DOHH2 (cell line): ENCODE data around the gene P3R3URF.

Source experiments
- H3F3A ChIP-seq: fragments of 200-600 bp; sonication (generic), shearing (Covaris generic); 2 replicates; pipeline ENCODE4 v1.6.0; 2016; ENCODE audit warnings: antibody characterized with exemption, mild to moderate bottlenecking; ENCODE audit not compliant: control insufficient read depth, insufficient read depth
- H3K27ac ChIP-seq: fragments of 200-600 bp; sonication (generic); 2 replicates; pipeline ENCODE4 v1.5.1; 2014; ENCODE audit warnings: low read depth, mild to moderate bottlenecking, low read length, moderate library complexity
- H3K27me3 ChIP-seq: fragments of 200-600 bp; sonication (generic); 2 replicates; pipeline ENCODE4 v1.6.1; 2014; ENCODE audit warnings: mild to moderate bottlenecking, low read length, mixed read lengths; ENCODE audit not compliant: control insufficient read depth
- H3K36me3 ChIP-seq: fragments of 200-600 bp; sonication (generic); 2 replicates; pipeline ENCODE4 v1.6.1; 2014; ENCODE audit warnings: mild to moderate bottlenecking, low read length, moderate library complexity, mixed read lengths; ENCODE audit not compliant: control insufficient read depth
- H3K4me1 ChIP-seq: fragments of 200-600 bp; sonication (generic); 2 replicates; pipeline ENCODE4 v1.6.1; 2014; ENCODE audit warnings: mild to moderate bottlenecking, low read length, mixed read lengths; ENCODE audit not compliant: control insufficient read depth
- H3K4me2 ChIP-seq: fragments of 200-600 bp; sonication (generic); 2 replicates; pipeline ENCODE4 v1.6.0; 2014; ENCODE audit warnings: mild to moderate bottlenecking, low read length, moderate library complexity
- H3K4me3 ChIP-seq: fragments of 200-600 bp; sonication (generic); 2 replicates; pipeline ENCODE4 v1.5.1; 2014; ENCODE audit warnings: mild to moderate bottlenecking, low read length, mixed read lengths
- H3K79me2 ChIP-seq: fragments of 200-600 bp; sonication (generic); 2 replicates; pipeline ENCODE4 v1.6.1; 2014; ENCODE audit warnings: mild to moderate bottlenecking, low read length, mixed read lengths; ENCODE audit not compliant: control insufficient read depth
- H3K9me2 ChIP-seq: fragments of 200-600 bp; sonication (generic); replicated peaks from 2 replicates; pipeline ENCODE4 v1.6.1; 2014; ENCODE audit warnings: mild to moderate bottlenecking, low read length, mixed read lengths; ENCODE audit not compliant: control insufficient read depth
- H3K9me3 ChIP-seq: fragments of 200-600 bp; sonication (generic); 2 replicates; pipeline ENCODE4 v1.6.1; 2014; ENCODE audit warnings: antibody characterized with exemption, low read length, mixed read lengths; ENCODE audit not compliant: control insufficient read depth, insufficient read depth
- H4K20me1 ChIP-seq: fragments of 200-600 bp; sonication (generic); 2 replicates; pipeline ENCODE4 v1.6.0; 2014; ENCODE audit warnings: low read depth, mild to moderate bottlenecking, antibody characterized with exemption, low read length, moderate library complexity; ENCODE audit not compliant: control insufficient read depth, insufficient read depth
- CTCF ChIP-seq: fragments of 200-600 bp; sonication (generic); IDR thresholded peaks from one replicate; pipeline ENCODE4 v1.5.1; 2014; ENCODE audit warnings: antibody characterized with exemption, mild to moderate bottlenecking, low read depth, low read length; ENCODE audit not compliant: poor library complexity, severe bottlenecking
- EZH2phosphoT487 ChIP-seq: fragments of 200-600 bp; sonication (generic); IDR thresholded peaks from 2 replicates; pipeline ENCODE4 v1.6.1; 2017; ENCODE audit warnings: borderline replicate concordance, mild to moderate bottlenecking, antibody characterized with exemption, low read length, moderate library complexity, mixed read lengths

P3R3URF gene

GRCh38 chr1:46175243-46175642 lies 1.0 kb downstream of the P3R3URF start:
- Histone ChIP-seq H3F3A (no peaks in the 10 kb centered on the region), H3K4me1 (peaks cover 22% of the 10 kb centered on the region), H3K27ac (no peak overlapping the region), H3K9me3 (no peaks in the 10 kb centered on the region), H3K4me3 (no peak overlapping the region), H3K27me3 (no peaks in the 10 kb centered on the region), H4K20me1 (no peaks in the 10 kb centered on the region), H3K36me3 (no peaks in the 10 kb centered on the region), H3K4me2 (no peak overlapping the region), H3K9me2 (no peaks in the 10 kb centered on the region), H3K79me2 (no peaks in the 10 kb centered on the region)
- TF ChIP-seq EZH2phosphoT487 (no peak), CTCF (no peak)

- Histone ChIP-seq H3F3A (no peaks in the 10 kb centered on the region), H3K36me3 (no peaks in the 10 kb centered on the region), H3K9me2 (no peaks in the 10 kb centered on the region), H3K4me3 (no peak within 1 kb of the TSS), H3K4me1 (peaks cover 21% of the 10 kb centered on the region), H4K20me1 (no peaks in the 10 kb centered on the region), H3K4me2 (no peak within 1 kb of the TSS), H3K9me3 (no peaks in the 10 kb centered on the region), H3K79me2 (no peaks in the 10 kb centered on the region), H3K27ac (no peak within 1 kb of the TSS), H3K27me3 (no peaks in the 10 kb centered on the region)
- TF ChIP-seq CTCF (no peak), EZH2phosphoT487 (no peak)
These were observed 1.6 kb downstream of the P3R3URF start, which contains the start of gene TSPAN1 for GRCh38 chr1:46174448-46175231. Gene TSPAN1, plus strand, starts transcription at chr1:46175087. Its CDS starts 6,021 bp downstream, at chr1:46181108.

- Histone ChIP-seq H3K4me3 (no peak overlapping the region), H3K27me3 (no peaks in the 10 kb centered on the region), H3K9me3 (no peaks in the 10 kb centered on the region), H4K20me1 (no peaks in the 10 kb centered on the region), H3K36me3 (no peaks in the 10 kb centered on the region), H3K9me2 (no peaks in the 10 kb centered on the region), H3K79me2 (no peaks in the 10 kb centered on the region), H3K4me2 (no peak overlapping the region), H3K27ac (no peak overlapping the region), H3K4me1 (peaks cover 15% of the 10 kb centered on the region), H3F3A (no peaks in the 10 kb centered on the region)
- TF ChIP-seq CTCF (no peak), EZH2phosphoT487 (no peak)
These were observed 2.9 kb downstream of the P3R3URF start for GRCh38 chr1:46173361-46173856.
